Activated T-helper 1 cell treated with anti-CD3 and anti-CD28 coated beads, Interleukin-2, amount 50 U/mL, for 16 hours (primary cell): ENCODE measurements around the gene MEN1.

ENCODE experiments used
- DNase-seq, 2 donors: peaks; one replicate each; pipeline ENCODE4 v3.0.0-alpha.2; 2020; ENCODE audit warnings: low read depth in 1 of 2, low spot score in 1 of 2

The MEN1 gene

GRCh38 chr11:64765851-64766665 lies 44.3 kb downstream of the MEN1 start:
- no peak for DNase-seq

- DNase-seq = no peak
Measured at GRCh38 chr11:64765291-64765850, 45.0 kb downstream of the MEN1 start.

GRCh38 chr11:64764753-64765152 lies 45.6 kb downstream of the MEN1 start:
- no peak for DNase-seq

GRCh38 chr11:64764040-64764611 lies 46.2 kb downstream of the MEN1 start:
- DNase-seq = no peak

GRCh38 chr11:64763526-64764039 lies 46.8 kb downstream of the MEN1 start:
- no peak for DNase-seq

GRCh38 chr11:64762674-64763525 lies 47.5 kb downstream of the MEN1 start:
- DNase-seq = no peak

- no peak for DNase-seq
Measured at GRCh38 chr11:64762277-64762673, 48.1 kb downstream of the MEN1 start.

GRCh38 chr11:64760759-64761420 lies 49.5 kb downstream of the MEN1 start:
- no peak for DNase-seq

- DNase-seq = no peak
Measured at GRCh38 chr11:64759722-64760719, 50.3 kb downstream of the MEN1 start, which contains the start of gene PYGM. PYGM (minus strand) TSS chr11:64759974; CDS start chr11:64759898, 76 bp downstream.

GRCh38 chr11:64759131-64759721 lies 51.1 kb downstream of the MEN1 start:
- no peak for DNase-seq

- no peak for DNase-seq
Measured at GRCh38 chr11:64758330-64759079, 51.8 kb downstream of the MEN1 start.

GRCh38 chr11:64757549-64758329 lies 52.6 kb downstream of the MEN1 start:
- no peak for DNase-seq

GRCh38 chr11:64755681-64756361 lies 54.5 kb downstream of the MEN1 start:
- no peak for DNase-seq

- no peak for DNase-seq
Measured at GRCh38 chr11:64754919-64755662, 55.3 kb downstream of the MEN1 start.

GRCh38 chr11:64754124-64754918 lies 56.0 kb downstream of the MEN1 start:
- DNase-seq = no peak
